ENCODE measurements around the gene NAALADL2. TPM values are rescaled to one million over a fixed set of nuclear protein-coding genes. Genes with fewer than 3 reads are reported as not detected.

Gene NAALADL2
- total RNA-seq, 1 donor, result 23.5 TPM

DNA sequence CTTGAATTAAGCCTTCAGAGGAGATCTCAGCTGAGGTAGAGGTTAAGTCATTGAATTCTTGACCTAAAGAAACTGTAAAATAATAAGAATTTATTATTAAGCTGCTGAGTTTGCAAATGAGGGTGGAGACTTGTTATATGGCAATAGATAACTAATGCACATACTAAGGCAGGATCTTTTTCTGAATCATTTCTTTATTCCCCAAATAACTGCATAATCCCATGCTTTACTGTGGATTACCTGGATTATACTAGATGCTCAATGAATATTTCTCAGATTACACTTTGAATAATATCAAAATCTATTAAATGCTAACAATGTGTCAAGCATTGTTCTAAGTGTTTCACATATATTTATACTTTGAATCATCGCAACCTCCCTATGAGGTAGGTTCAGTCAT, 532.5 kb downstream of the NAALADL2 start:
- Histone ChIP-seq H3K4me2 (ENCODE audit: insufficient read depth, low read length) (no peak overlapping the region), H3K79me2 (ENCODE audit: insufficient read depth, low read length) (no peaks in the 10 kb centered on the region), H3K4me1 (ENCODE audit: insufficient read depth, low read length) (no peaks in the 10 kb centered on the region), H3K9me3 (ENCODE audit: low read depth, low read length) (no peaks in the 10 kb centered on the region), H4K20me1 (ENCODE audit: insufficient read depth, low read length) (no peaks in the 10 kb centered on the region), H3K27me3 (ENCODE audit: insufficient read depth, low read length) (no peaks in the 10 kb centered on the region), H3K4me3 (ENCODE audit: insufficient read depth, low read length) (no peak overlapping the region), H3K36me3 (ENCODE audit: insufficient read depth, low read length) (no peaks in the 10 kb centered on the region), H3K27ac (ENCODE audit: low read depth, low read length) (no peak overlapping the region), H2AFZ (ENCODE audit: low read length) (no peak overlapping the region)
- no peak for DNase-seq (ENCODE audit: insufficient read length, low spot score, missing footprints)
- TF ChIP-seq, protein P1, sequence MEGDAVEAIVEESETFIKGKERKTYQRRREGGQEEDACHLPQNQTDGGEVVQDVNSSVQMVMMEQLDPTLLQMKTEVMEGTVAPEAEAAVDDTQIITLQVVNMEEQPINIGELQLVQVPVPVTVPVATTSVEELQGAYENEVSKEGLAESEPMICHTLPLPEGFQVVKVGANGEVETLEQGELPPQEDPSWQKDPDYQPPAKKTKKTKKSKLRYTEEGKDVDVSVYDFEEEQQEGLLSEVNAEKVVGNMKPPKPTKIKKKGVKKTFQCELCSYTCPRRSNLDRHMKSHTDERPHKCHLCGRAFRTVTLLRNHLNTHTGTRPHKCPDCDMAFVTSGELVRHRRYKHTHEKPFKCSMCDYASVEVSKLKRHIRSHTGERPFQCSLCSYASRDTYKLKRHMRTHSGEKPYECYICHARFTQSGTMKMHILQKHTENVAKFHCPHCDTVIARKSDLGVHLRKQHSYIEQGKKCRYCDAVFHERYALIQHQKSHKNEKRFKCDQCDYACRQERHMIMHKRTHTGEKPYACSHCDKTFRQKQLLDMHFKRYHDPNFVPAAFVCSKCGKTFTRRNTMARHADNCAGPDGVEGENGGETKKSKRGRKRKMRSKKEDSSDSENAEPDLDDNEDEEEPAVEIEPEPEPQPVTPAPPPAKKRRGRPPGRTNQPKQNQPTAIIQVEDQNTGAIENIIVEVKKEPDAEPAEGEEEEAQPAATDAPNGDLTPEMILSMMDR (IDR thresholded peaks at IDR 0.05; ENCODE audit: extremely low read depth, low read depth, low read length), result no peak

DNA sequence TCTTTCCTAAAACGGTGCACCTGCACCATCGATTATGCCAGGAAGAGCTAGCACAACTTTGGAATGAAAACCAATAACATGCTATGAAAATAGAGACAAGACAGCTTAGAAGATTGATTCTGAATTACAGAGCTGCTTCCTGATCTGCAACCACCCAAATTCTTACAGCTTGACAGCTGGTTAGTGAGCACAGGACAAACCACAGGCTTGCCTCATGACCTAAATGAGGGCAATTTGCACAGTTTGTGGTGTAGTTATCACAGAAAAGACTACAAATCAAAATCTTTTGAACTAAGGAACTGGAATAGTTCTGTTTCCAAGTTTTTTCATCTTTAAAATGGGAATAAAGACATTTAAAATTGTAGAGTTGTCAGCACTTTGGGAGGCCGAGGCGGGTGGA, 533.5 kb downstream of the NAALADL2 start:
- no peaks in the 10 kb centered on the region for H3K27me3 ChIP-seq (ENCODE audit: insufficient read depth, low read length)
- H3K4me2 ChIP-seq (ENCODE audit: insufficient read depth, low read length), result no peak overlapping the region
- no peak overlapping the region for H3K27ac ChIP-seq (ENCODE audit: low read depth, low read length)
- H3K4me3 ChIP-seq (ENCODE audit: insufficient read depth, low read length), result no peak overlapping the region
- DNase-seq (ENCODE audit: insufficient read length, low spot score, missing footprints), result no peak
- no peaks in the 10 kb centered on the region for H4K20me1 ChIP-seq (ENCODE audit: insufficient read depth, low read length)
- TF ChIP-seq, protein P1 (IDR thresholded peaks at IDR 0.05; ENCODE audit: extremely low read depth, low read depth, low read length), result no peak
- no peaks in the 10 kb centered on the region for H3K4me1 ChIP-seq (ENCODE audit: insufficient read depth, low read length)
- no peaks in the 10 kb centered on the region for H3K79me2 ChIP-seq (ENCODE audit: insufficient read depth, low read length)
- H3K36me3 ChIP-seq (ENCODE audit: insufficient read depth, low read length), result no peaks in the 10 kb centered on the region
- no peaks in the 10 kb centered on the region for H3K9me3 ChIP-seq (ENCODE audit: low read depth, low read length)
- no peak overlapping the region for H2AFZ ChIP-seq (ENCODE audit: low read length)

DNA sequence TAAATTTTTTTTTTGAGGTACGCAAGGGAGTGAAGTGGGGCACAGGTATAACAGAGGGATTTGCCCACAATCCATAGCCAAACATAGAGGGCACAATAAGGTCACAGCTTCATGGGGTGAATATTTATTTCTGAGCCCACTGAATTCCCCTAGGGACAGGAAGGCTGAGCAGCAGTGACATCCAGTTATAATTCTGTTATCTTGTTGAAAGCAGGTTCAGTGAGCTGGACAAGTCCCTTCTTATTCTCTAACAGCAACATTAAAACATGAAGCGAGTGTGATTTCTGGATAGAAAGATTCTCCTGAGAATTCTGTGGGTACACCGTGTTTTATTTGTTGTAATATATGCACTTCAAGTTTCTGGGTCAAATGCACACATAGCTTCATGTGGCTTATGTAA, 538.2 kb downstream of the NAALADL2 start:
- Histone ChIP-seq H3K27ac (ENCODE audit: low read depth, low read length) (no peak overlapping the region), H4K20me1 (ENCODE audit: insufficient read depth, low read length) (no peaks in the 10 kb centered on the region), H2AFZ (ENCODE audit: low read length) (no peak overlapping the region), H3K27me3 (ENCODE audit: insufficient read depth, low read length) (no peaks in the 10 kb centered on the region), H3K36me3 (ENCODE audit: insufficient read depth, low read length) (no peaks in the 10 kb centered on the region), H3K9me3 (ENCODE audit: low read depth, low read length) (no peaks in the 10 kb centered on the region), H3K4me3 (ENCODE audit: insufficient read depth, low read length) (no peak overlapping the region), H3K4me1 (ENCODE audit: insufficient read depth, low read length) (no peaks in the 10 kb centered on the region), H3K4me2 (ENCODE audit: insufficient read depth, low read length) (no peak overlapping the region), H3K79me2 (ENCODE audit: insufficient read depth, low read length) (no peaks in the 10 kb centered on the region)
- no peak for DNase-seq (ENCODE audit: insufficient read length, low spot score, missing footprints)
- TF ChIP-seq, protein P1 (IDR thresholded peaks at IDR 0.05; ENCODE audit: extremely low read depth, low read depth, low read length), result no peak

GRCh38 chr3:175398676-175399075, 539.5 kb downstream of the NAALADL2 start:
- H3K36me3 ChIP-seq (ENCODE audit: insufficient read depth, low read length), result no peaks in the 10 kb centered on the region
- H3K79me2 ChIP-seq (ENCODE audit: insufficient read depth, low read length), result no peaks in the 10 kb centered on the region
- H4K20me1 ChIP-seq (ENCODE audit: insufficient read depth, low read length), result no peaks in the 10 kb centered on the region
- no peak overlapping the region for H3K4me2 ChIP-seq (ENCODE audit: insufficient read depth, low read length)
- H3K27me3 ChIP-seq (ENCODE audit: insufficient read depth, low read length), result no peaks in the 10 kb centered on the region
- no peak overlapping the region for H3K27ac ChIP-seq (ENCODE audit: low read depth, low read length)
- H3K4me3 ChIP-seq (ENCODE audit: insufficient read depth, low read length), result no peak overlapping the region
- no peaks in the 10 kb centered on the region for H3K9me3 ChIP-seq (ENCODE audit: low read depth, low read length)
- no peak overlapping the region for H2AFZ ChIP-seq (ENCODE audit: low read length)
- TF ChIP-seq, protein P1 (IDR thresholded peaks at IDR 0.05; ENCODE audit: extremely low read depth, low read depth, low read length), result no peak
- no peak for DNase-seq (ENCODE audit: insufficient read length, low spot score, missing footprints)
- no peaks in the 10 kb centered on the region for H3K4me1 ChIP-seq (ENCODE audit: insufficient read depth, low read length)

Data from osteoblast (primary cell).